HEK293 (cell line): ENCODE results near the gene SETD1A.

Experiments used
- ELK4 ChIP-seq: IDR thresholded peaks from 2 replicates; pipeline ENCODE4 v1.6.1; 2011; ENCODE audit warnings: mild to moderate bottlenecking, low read depth, low read length, borderline replicate concordance
- FEZF1 ChIP-seq: fragments of 450-650 bp; formaldehyde crosslinking; IDR thresholded peaks from 2 replicates; pipeline ENCODE4 v1.5.1; 2016; ENCODE audit warnings: missing biosample characterization, missing genetic modification characterization
- HOXC10 ChIP-seq: sonication (generic); formaldehyde crosslinking; IDR thresholded peaks from 2 replicates; pipeline ENCODE4 v1.8.1; 2023; ENCODE audit warnings: mild to moderate bottlenecking, missing genetic modification reagents
- IKZF3 ChIP-seq: fragments of 450-650 bp; IDR thresholded peaks from 2 replicates; pipeline ENCODE4 v1.5.0; 2018; ENCODE audit warnings: missing biosample characterization, mild to moderate bottlenecking, missing genetic modification characterization, moderate library complexity
- INSM2 ChIP-seq: fragments of 450-650 bp; formaldehyde crosslinking; IDR thresholded peaks from 2 replicates; pipeline ENCODE4 v1.5.1; 2016; ENCODE audit warnings: missing biosample characterization, missing genetic modification characterization
- KLF8 ChIP-seq: fragments of 450-650 bp; formaldehyde crosslinking; IDR thresholded peaks from 2 replicates; pipeline ENCODE4 v1.5.1; 2016; ENCODE audit warnings: missing biosample characterization, missing genetic modification characterization
- PRDM10 ChIP-seq: fragments of 450-650 bp; formaldehyde crosslinking; IDR thresholded peaks from 2 replicates; pipeline ENCODE4 v1.5.1; 2016; ENCODE audit warnings: missing biosample characterization, missing genetic modification characterization
- SCRT2 ChIP-seq: fragments of 450-650 bp; formaldehyde crosslinking; IDR thresholded peaks from 2 replicates; pipeline ENCODE4 v1.5.1; 2016; ENCODE audit warnings: missing biosample characterization, missing genetic modification characterization
- SP3 ChIP-seq: fragments of 450-650 bp; formaldehyde crosslinking; IDR thresholded peaks from 2 replicates; pipeline ENCODE4 v1.5.1; 2016; ENCODE audit warnings: missing biosample characterization, missing genetic modification characterization
- YY2 ChIP-seq: fragments of 450-650 bp; formaldehyde crosslinking; IDR thresholded peaks from 2 replicates; pipeline ENCODE4 v1.5.1; 2016; ENCODE audit warnings: missing biosample characterization, missing genetic modification characterization
- ZBTB11 ChIP-seq: fragments of 450-650 bp; formaldehyde crosslinking; conservative IDR thresholded peaks from 2 replicates; pipeline ENCODE4 v1.5.1; 2016; ENCODE audit warnings: low read depth, missing biosample characterization, missing genetic modification characterization
- ZBTB20 ChIP-seq: fragments of 450-650 bp; formaldehyde crosslinking; IDR thresholded peaks from 2 replicates; pipeline ENCODE4 v1.5.1; 2016; ENCODE audit warnings: missing biosample characterization, missing genetic modification characterization
- ZNF112 ChIP-seq: fragments of 450-650 bp; formaldehyde crosslinking; IDR thresholded peaks from 2 replicates; pipeline ENCODE4 v1.5.0; 2017; ENCODE audit warnings: missing biosample characterization, missing genetic modification characterization
- ZNF266 ChIP-seq: fragments of 450-650 bp; formaldehyde crosslinking; IDR thresholded peaks from 2 replicates; pipeline ENCODE4 v1.5.1; 2016; ENCODE audit warnings: missing biosample characterization, missing genetic modification characterization, low read depth
- ZNF324 ChIP-seq: fragments of 450-650 bp; formaldehyde crosslinking; IDR thresholded peaks from 2 replicates; pipeline ENCODE4 v1.5.1; 2016; ENCODE audit warnings: missing biosample characterization, missing genetic modification characterization
- ZNF394 ChIP-seq: fragments of 450-650 bp; formaldehyde crosslinking; IDR thresholded peaks from 2 replicates; pipeline ENCODE4 v1.5.1; 2016; ENCODE audit warnings: missing biosample characterization, missing genetic modification characterization, mild to moderate bottlenecking, moderate library complexity, borderline replicate concordance
- ZNF433 ChIP-seq: fragments of 450-650 bp; formaldehyde crosslinking; IDR thresholded peaks from 2 replicates; pipeline ENCODE4 v1.5.1; 2016; ENCODE audit warnings: missing biosample characterization, missing genetic modification characterization, low read depth
- ZNF600 ChIP-seq: fragments of 450-650 bp; formaldehyde crosslinking; IDR thresholded peaks from 2 replicates; pipeline ENCODE4 v1.5.1; 2016; ENCODE audit warnings: missing biosample characterization, missing genetic modification characterization
- ZNF623 ChIP-seq: fragments of 450-650 bp; formaldehyde crosslinking; IDR thresholded peaks from 2 replicates; pipeline ENCODE4 v1.5.1; 2016; ENCODE audit warnings: missing biosample characterization, missing genetic modification characterization
- ZNF629 ChIP-seq: fragments of 450-650 bp; formaldehyde crosslinking; IDR thresholded peaks from 2 replicates; pipeline ENCODE4 v1.5.1; 2017; ENCODE audit warnings: missing biosample characterization, missing genetic modification characterization
- ZNF639 ChIP-seq: fragments of 450-650 bp; formaldehyde crosslinking; IDR thresholded peaks from 2 replicates; pipeline ENCODE4 v1.5.1; 2016; ENCODE audit warnings: missing biosample characterization, missing genetic modification characterization
- ZNF660 ChIP-seq: fragments of 450-650 bp; IDR thresholded peaks from 2 replicates; pipeline ENCODE4 v1.5.1; 2018; ENCODE audit warnings: missing biosample characterization, mild to moderate bottlenecking, missing genetic modification characterization
- ZNF701 ChIP-seq: fragments of 450-650 bp; formaldehyde crosslinking; IDR thresholded peaks from 2 replicates; pipeline ENCODE4 v1.5.1; 2016; ENCODE audit warnings: missing biosample characterization, missing genetic modification characterization
- ZNF747 ChIP-seq: fragments of 450-650 bp; formaldehyde crosslinking; IDR thresholded peaks from 2 replicates; pipeline ENCODE4 v1.5.1; 2016; ENCODE audit warnings: missing biosample characterization, missing genetic modification characterization

SETD1A gene

GRCh38 chr16:31033709-31034492 lies 76.3 kb downstream of the SETD1A start (continued):
- TF ChIP-seq ZNF324 (peak; percentile 61; the same call in 1 of the 2 replicates), INSM2 (tag by site-specific recombination) (peak; percentile 20; the same call in 1 of the 2 replicates), ZNF701 (tag by site-specific recombination) (no peak), ZNF112 (no peak), FEZF1 (tag by site-specific recombination) (no peak), ZNF394 (tag by site-specific recombination) (peak; percentile 91), ZNF623 (0 out of 2 replicates have a peak, but pooled peaks have one; percentile 11), PRDM10 (tag by site-specific recombination) (peak; percentile 68), ZNF639 (tag by site-specific recombination) (no peak), ZNF600 (tag by site-specific recombination) (peak; percentile 91), ZNF747 (tag by site-specific recombination) (no peak), ZNF629 (tag by site-specific recombination) (0 out of 2 replicates have a peak, but pooled peaks have one; percentile 16), YY2 (tag by site-specific recombination) (0 out of 2 replicates have a peak, but pooled peaks have one; percentile 14), IKZF3 (tag by site-specific recombination) (peak; percentile 84), ZNF433 (tag by site-specific recombination) (no peak), SP3 (tag by site-specific recombination) (peak; percentile 73), ZNF266 (no peak), HOXC10 (no peak), ZBTB20 (tag by site-specific recombination) (peak; percentile 73; the same call in 1 of the 2 replicates), SCRT2 (tag by site-specific recombination) (peak; percentile 16; the same call in 1 of the 2 replicates), KLF8 (tag by site-specific recombination) (no peak), ZNF660 (0 out of 2 replicates have a peak, but pooled peaks have one; percentile 35), ELK4 (no peak), ZBTB11 (peak; percentile 31)
